Hematopoietic multipotent progenitor cell treated with erythropoietin and hydrocortisone succinate and interleukin-3 and kit ligand, for 15 days (in vitro differentiated cells): ENCODE measurements around the gene ZNF385C.
"Not testable (repeated sequence)": the region's sequence is repeated elsewhere in the genome, so short reads cannot be mapped to it uniquely, and the experiment has no call there.

ENCODE experiments used
- DNase-seq: peaks from one replicate; pipeline ENCODE4 v3.0.0-alpha.2; 2015; ENCODE audit warnings: low spot score

The ZNF385C gene

DNA sequence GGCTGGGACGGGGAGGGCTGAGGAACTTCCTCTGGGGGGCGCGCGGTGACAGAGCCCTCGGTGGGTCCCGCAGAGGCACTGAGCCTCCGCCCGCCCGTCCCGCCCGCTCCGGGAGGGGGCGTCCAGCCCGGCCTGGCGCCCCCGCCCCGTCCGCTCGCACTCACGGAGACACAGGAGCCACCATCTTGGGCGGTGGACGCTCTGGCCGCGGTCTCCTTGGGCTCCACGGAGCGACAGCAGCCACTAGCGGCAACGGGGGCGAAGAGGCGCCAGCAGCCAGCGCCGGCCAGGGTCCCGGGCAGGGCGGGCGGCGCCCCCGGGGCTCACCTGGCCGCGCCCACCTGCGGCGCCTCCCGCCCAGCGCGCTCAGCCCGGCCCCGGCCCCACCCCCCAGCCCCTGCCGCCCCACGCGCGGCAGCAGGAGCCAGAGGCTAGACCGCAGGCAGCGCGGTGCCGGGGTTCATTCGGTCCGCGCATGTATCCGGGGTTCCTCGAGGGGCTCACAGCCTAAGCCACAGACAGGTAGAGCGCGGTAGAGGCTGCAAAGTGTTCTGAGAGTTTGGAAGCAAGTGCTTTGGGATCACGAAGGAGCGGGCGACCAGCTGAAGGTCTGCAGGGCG is 47.8 kb downstream of the ZNF385C start, which contains the start of gene C17orf113:
Gene C17orf113 (minus strand): TSS at position 209 of the 620 bp plus-strand sequence. CDS start 7,225 bp downstream, outside the sequence.
- no peak for DNase-seq

DNA sequence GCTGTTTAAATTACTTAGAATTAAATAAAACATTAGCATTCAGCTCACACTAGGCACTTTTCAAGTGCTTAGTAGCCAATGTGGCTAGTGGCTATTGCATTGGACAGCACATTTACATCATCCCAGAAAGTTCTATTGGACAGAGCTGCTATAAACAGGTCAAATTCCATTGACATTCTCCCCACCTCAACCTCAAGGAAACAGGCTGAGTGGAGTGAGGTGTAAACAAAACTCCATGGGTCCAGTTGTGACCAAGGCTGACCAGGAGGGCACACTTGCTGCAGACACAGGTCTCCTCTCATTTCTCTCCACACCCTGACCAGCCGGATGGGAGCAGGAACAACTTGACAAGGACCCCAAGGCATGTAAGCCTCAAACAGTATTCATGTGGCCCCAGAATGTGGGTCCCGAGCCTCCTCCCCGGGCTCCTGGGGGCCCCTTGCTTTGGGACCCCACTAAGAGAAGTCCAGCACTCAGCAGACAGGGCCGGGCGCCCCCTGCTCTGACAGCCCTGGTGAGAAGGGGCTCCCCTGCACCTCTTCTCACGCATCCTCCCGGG is 48.4 kb downstream of the ZNF385C start:
- no peak for DNase-seq

DNA sequence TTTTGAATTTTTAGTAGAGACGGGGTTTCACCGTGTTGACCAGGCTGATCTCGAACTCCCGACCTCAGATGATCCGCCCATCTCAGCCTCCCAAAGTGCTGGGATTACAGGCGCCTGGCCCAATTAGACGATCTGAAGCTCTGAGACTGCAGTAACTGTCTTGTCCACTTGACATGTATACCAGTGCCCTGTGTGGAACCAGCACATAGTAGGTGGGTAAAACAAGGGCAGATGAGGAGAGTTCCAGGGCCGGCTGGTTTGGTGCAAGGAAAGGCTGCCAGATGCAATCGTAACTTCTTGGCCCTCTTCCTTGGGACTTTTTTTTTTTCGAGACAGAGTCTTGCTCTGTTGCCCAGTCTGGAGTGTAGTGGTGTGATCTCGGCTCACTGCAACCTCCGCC is 50.9 kb downstream of the ZNF385C start:
- no peak for DNase-seq

DNA sequence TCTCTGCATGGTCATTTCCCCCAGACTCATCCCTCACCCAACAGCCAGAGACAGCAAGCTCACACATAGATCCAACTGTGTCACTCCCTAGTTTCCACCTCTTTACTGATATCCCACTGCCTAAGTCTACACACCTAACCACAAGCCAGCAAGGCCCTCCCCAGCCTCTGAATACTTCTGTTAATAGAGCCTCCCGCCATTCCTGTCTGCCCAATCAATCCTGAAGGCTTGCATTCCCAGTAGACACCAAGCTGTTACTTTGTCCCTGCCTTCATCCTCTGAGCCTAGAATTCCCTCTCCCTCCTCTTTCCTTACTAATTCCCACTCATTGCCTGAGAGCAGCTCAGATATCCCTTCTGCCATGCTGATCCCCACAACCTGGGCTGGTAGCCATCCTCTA is 52.6 kb downstream of the ZNF385C start:
- DNase-seq, result no peak

DNA sequence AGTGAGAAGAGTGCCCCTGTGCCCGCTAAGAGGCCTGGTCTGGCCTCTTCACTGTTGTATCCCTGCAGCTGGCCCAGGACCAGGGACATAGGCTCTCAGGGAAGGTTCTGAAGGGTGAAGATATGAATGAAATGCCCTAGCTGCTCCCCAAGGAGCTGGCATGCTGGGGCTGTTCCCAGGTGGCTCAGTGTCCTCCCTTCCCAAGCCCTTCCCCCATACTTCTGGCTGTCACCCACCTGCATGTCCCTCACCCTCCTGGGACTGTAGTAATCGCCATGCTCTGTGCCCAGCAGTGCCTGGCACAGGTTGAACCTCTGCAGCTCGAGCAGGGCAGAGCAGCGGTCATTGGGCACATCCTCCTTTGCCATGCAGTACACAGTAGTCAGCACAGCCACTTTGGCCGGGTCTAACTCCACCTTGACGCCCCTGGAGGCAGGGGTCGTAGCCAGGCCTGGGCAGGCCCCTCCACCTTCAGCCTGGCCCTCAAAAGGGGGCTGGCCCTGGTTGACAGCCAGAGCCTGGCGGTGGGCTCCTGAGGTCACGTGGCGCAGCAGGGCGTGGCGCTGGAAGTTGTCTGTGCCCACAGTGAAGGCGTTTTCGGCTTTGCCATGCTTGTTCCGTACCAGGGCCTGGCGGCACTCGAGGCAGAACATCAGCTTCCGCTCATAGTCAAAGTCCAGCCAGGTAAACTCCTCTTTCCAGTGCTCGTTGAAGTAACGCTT is 55.5 kb downstream of the ZNF385C start:
- no peak for DNase-seq

DNA sequence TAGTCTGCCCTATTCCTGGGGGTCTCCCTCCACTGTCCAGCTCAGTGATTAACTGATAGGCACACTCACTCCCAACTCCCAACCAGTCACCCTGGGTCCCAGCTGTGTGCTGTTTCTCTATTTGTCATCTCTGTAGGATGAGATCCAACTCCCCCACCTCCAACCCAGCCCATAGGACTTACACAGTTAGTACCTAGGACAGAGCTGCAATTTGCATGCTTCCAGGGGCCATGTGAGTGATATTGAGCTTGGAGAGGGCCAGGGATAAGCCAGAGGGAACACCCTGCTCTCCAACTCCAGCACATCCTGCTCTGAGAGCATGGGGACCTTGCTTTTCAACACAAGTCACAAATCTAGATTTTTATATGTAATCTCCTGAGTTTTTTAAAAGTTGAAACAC is 56.7 kb downstream of the ZNF385C start:
- no peak for DNase-seq

DNA sequence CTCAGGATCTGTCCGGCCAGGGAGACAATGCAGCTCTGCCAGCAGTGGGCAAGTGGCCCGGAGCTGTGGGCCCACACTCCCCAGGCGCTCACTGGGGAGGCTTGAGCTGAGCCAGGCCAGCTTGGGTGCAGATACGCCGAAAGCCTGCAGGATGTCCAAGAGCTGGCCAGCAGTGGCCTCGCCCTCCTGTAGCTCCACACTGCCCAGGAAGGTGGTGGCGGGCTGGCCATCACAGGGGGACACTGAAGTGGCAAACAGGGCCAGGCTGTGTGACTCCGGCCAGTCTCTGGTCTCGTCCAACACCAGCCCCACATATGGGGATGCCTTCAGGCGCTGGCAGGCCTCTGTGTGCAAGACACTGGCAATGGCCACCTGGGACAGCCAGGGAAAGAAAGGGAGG is 57.5 kb downstream of the ZNF385C start:
- no peak for DNase-seq

DNA sequence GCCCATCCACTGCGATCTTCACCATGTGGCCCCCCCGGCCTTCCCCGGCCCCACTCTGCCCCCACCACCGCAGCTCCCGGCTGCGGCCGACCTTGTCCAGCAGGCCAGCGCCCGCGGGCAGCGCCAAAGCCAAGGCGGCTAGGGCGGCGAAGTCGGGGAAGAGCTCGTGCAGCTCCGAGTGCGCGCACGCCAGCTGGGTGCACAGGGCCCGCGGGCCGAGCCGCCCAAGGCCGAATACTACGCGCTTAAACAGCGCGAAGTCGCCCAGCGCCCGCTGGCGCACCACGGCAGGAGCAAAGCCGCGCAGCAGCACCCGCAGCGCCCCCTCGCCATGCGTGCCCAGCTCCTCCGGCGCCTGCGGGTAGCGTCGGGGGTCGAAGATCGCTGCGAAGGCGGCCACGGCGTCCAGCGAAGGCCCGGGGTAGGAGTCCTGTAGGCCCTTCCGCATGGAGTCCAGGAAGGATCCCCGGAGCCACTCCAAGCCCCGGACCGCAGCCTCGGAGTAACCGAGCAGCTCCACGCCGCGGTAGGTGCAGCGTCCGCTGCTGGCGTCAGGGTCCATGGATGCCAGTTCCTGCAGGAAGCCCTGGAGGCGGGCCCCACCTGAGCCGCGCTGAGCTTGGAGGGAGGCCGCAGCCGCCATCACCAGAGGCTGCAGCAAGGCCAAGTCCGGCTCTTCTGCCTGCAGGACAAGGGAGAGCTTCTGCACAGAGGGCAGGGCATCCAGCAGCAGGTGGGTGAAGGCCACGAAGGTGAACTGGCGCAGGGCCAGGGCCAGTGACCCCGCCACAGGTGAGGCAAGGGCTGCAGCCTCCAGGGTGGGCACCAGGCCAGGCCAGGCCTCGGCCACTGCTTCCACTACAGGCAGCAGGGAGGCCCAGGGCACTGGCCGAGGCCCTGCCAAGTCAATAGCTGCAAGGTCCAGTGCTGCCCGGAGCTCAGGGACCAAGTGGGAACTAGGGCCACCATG is 58.2 kb downstream of the ZNF385C start:
- DNase-seq, result no peak

DNA sequence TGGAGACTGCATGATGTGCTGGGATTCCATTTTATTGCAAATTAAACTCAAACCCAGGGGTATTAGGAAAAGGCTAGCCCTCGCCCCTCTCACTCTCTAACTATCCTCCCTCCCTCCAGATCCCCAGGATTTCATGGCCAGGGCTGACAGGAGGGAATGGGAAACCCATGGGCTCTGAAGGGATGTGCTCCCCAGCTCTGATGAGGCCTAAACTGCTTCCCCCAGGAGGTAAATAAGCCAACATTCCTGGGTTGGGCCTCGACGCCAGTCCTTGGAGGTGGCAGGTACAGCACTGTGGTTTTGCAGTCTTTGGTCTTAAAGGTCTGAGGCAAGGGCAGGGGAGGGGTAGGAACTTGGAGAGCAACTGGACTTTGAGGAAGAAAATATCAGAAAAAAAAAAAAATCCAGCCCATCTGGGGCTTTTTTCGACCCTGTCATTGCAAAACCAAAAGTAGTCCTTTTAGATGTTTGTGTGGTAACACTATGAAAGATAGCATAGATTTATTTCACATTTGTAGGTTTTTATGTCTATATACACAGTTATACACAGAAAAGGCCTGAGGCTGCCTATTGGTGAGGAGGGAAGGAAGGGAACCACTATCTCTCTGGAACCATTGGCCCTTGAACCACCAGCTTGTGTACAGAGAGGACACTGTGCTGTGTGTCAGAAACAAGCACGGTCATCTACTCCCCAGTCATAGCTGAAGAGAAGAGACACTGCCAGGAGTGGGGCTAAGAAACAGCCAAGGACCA is 59.9 kb downstream of the ZNF385C start:
- DNase-seq, result no peak

DNA sequence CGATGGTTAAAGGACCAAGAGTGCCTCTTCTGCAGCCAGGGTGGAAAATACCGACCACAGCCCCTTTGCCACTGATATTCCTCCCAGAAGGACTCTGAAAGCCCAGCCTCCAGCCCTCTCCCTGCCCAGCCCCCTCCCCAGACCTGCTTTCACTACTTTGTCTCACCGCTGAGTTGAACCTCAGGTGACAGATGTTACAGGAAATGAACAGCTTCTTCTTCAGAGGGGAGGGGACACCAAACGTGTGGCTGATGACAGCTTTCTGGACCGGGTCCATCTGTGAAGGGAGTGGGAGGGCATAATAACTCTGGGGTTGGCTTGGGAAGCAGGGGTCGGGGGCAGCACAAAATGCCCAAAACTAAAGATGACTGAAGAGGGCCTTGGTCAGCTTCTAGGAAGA is 64.2 kb downstream of the ZNF385C start:
- no peak for DNase-seq

DNA sequence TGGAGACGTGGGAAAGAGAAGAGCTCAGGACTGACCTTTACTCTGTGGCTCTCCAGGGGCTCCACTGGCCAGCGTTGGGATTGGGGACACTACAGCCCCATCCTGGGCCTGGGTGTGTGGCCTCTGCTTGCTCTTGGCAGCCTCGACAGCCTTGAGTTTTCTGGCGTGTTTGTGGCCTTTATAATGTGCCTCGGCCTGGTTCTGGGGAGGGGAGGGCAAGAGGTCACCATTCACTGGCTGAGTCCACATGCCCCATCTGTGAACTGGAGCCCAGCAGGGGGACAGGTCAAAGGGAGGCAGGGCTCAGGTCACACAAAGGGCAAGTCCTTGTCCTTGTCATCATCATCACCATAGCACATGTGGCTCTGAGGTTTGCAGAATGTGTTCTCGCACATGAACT is 66.7 kb downstream of the ZNF385C start:
- no peak for DNase-seq

DNA sequence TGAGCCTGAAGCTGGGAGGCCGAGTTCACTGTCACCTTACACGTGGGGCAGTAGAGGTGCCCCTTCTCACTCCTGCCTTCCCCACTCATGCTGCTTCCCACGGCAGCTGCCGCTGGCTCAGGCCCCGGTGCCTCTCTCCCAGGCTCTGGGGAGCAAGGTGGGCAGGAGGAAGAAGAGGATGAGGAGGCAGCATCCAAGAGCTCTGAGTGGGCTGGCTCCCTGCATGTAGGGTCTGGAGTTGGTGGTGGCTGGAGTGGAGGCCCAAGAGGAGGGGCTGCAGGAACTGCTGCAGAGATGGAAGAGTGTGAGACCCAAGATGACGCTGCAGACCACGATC is 69.5 kb downstream of the ZNF385C start:
- DNase-seq, result no peak

DNA sequence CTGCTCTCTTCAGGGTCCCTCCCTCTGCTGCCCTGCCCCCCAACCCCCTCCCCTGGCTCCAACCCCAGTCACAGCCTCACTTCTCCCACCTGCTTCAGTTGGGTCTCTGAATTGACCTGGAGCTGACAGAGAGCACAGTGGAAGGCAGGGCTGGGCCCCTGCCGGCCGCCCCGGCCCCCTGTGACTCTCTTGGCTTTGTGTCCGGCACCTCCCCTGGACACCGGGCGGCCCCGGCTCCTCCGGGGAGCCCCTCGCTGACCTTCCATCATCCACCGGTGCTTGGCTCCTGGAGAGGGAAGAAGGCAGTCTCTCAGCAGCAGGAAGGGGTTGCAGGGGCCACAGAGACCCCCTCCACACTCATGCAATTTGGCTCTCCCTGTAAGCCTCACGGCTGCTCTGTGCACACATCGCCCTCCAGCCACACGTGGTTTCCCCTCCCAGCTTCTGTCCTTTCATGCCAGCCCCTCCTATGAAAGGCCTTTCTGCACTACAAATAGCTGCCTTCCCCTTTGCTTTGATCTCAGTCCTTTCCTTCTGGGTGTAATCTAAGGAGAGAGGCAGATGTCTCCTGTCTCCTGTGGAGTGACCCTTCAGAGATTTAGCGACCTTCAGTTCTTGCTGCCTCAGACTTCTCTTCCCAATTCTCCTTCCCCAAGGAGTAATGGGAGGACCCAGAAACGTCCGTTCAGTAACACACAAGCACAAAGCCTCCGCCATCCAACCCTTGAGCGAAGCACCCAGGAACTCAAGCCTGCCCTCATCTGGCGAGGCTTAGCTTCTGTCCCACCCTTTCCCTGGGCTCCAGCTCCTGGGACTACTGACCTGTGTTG is 70.1 kb downstream of the ZNF385C start:
- DNase-seq, result no peak

DNA sequence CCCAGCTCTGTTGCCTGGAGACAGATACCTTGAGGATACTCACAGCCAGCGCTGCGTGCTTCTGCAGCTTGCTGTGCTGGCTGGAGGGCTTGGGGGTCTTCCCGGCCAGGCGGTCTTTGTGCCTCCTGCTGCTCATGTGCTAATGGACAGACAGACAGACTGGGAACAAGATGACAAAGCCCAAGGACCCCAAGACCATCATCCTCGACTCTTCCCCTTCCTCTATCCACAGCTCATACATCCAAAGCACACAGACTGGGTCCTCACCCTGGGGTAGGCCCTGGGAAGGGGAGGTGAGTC is 70.7 kb downstream of the ZNF385C start:
- DNase-seq, result no peak

DNA sequence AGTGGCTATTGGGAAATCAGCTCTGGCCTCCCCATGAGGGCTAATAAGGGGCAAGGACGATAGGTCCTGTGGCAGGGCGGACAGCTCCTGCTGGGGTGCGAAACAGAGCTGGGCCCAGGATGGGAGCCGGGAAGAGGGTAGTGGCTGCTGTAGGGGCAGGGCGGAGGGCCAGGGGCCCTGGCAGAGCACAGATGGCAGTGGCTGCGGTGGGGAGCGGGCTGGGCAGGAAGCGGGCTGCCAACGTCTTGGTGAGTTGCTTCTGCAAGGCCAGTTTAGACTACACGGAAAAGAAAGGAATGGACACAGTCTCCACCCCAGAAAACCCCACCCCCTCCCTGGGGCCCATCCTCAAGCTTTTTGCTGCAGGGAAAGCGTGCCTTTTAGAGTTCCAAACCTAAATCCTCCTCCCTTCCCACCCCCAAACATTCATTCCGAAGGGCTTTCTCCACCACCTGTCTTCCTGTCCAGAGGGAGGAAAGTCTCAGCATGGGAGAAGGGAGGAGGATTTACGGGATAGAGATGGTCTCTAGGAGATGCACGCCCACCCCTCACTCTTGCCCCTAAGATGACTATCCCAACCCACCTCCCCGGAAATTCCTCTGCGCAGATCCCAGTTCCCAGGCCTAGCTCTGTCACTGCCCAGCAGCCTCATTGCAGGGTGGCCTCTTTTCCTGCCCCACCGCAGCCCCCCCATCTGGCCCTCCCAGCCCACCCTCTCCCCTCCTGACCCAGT is 71.2 kb downstream of the ZNF385C start:
- DNase-seq, result no peak

DNA sequence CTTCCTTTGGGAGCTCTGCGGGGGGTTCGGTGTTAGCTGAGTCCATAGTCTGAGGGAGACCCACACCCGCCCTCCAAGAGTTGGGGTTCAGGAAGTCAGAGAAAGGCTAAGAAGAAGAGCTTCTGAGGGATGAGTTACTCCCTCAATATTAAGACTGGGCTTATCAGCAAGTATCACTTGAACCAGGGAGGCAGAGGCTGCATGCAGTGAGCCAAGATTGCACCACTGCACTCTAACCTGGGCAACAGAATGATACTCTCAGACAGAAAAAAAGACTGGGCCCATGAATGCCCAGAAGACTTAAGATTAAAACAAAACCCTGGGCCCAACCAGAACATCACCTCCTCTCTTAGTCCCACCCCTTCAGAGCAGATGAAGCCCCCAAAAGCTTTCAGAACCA is 72.3 kb downstream of the ZNF385C start:
- peak; percentile 20 for DNase-seq

DNA sequence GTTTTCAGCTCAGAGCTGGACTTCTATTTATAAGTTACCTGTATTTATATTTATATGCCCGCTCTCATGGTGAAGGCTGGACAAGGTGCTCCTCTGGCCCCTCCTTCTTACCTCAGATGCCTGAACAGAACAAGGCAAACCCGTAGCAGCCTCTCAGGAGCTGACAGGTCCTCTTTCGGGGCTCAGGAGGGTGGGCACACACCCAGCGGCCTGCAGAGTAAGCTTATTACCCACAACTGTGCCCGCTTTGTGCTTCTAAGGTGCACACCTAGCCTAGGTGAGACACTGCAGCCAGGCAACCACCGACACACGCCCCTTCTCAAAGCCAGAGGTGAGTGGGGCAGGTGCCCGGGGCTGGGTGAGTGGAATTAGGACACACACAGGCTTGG is 73.1 kb downstream of the ZNF385C start:
- no peak for DNase-seq

DNA sequence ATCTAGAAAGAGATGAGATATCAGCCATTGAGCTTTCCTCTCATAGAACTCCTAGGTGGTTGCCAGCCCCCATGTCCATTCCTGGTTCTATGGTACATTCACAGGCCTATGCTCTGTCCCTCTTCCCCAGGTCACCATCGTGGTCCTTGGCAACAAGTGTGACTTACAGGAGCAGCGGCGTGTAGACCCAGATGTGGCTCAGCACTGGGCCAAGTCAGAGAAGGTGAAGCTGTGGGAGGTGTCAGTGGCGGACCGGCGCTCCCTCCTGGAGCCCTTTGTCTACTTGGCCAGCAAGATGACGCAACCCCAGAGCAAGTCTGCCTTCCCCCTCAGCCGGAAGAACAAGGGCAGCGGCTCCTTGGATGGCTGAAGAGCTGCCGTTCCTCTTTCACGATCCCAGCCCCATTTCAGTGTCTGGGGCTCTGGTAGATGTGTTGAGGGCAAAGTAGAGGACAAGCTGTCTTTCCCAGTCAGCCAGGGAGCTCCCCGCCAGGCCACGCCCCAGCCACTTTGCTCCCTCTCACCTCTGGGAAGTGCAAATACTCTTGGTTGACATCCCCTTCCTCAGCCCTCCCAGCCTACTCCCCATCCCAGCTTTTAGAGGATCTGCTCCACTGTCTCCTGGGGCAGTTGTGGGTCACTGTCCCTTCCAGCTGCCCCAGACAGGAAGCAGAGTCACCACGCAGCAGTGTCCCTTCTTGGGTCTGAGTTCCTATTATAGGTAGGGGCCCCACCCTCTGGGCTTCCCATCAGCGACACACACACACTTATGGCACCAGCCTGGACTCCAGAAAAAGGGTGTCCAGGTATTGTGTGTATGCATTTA is 74.5 kb downstream of the ZNF385C start:
- DNase-seq, result no peak

DNA sequence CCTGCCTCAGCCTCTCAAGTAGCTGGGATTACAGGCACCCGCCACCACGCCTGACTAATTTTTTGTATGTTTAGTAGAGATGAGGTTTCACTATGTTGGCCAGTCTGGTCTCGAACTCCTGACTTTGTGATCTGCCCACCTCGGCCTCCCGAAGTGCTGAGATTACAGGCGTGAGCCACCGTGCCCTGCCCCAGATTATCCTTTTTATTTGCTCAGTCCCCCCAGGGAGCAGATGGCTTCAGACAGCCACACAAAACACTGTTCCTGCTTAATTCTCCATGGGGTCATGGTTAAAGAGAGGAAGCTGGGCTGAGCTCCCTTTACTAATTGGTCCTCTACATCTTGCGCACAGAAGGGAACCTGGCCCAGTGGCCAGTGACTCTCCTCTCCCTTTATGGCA is 77.4 kb downstream of the ZNF385C start:
- not testable (repeated sequence) for DNase-seq
